COR-L47 (cell line): ENCODE data around the gene RIF1.

ENCODE experiments used
- DNase-seq: peaks from one replicate; lab custom pipeline; 2025; lab: John Stamatoyannopoulos, UW

Gene RIF1

DNA sequence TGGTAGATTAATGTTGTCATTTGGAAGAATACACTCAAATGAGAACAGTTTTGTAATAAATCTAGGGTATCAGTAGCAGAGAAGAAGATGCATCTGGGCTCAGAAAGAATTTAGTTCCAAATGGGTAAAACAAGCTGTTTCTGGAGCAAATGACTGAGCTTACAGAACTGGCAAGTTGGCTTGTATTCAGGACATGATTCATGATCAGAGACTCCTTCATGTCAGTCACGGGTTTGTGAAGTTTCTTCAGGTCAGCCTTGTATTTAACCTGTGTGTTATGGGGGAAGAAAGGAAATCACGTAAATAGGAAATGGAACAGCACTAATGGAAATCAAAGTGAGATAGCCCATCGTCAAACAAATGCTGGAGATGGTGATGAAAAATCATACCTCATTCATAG is 109.1 kb downstream of the RIF1 start:
- no peak for DNase-seq

DNA sequence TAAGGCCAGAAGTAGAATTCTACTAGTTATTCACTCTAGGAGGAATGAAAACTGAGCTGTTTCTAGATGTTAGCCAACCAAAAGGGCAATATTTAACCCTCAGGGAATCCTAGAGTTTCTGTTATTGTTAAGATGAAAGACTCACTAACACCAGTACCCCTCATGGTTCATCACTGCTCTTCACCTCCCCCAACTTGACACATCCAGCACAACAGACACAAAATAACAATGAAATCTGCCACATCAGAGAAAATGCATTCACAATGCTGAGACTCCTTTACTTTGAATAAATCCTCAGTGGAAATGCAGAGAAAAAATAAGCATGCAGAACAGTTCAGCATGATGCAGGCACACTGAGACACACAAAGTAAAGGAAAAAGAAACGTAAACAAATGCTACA is 111.3 kb downstream of the RIF1 start:
- DNase-seq, result no peak

DNA sequence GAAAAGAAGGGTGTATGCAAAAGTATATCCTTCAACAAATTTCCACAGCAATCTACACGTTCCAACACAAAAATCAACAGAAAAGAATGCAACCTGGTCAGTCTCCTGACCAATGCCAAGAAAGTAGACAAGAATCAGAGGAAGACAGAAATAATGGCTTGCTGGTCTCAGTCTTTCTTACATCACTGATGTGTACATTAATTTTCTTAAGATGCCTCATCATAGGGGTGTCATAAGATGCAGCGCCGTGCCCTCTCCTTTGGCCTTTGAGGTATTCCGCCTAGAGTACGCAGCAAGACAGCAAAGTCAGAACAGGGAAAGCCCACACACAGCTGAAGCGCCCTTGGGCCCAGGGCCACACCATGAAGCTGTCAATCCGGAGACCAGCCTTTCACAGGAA is 112.9 kb downstream of the RIF1 start:
- no peak for DNase-seq

DNA sequence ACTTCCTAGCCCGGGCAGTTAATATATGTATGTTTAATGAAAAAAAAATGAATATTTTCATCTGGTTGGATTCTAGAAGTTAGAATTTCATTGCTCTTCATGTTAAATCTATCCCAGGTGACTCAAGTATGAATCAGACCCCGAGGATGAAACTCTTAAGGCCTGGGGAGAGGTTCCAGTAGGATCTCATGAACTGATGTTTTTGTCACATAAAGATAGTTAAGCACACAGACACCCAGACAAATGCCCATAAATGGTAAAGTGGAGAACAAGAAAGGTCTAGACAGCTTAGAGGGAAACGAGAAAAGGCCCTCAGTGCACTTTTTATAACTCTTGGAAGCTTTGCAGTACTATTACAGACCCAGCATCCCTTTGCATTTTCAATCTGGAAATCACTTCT is 114.1 kb downstream of the RIF1 start:
- no peak for DNase-seq

DNA sequence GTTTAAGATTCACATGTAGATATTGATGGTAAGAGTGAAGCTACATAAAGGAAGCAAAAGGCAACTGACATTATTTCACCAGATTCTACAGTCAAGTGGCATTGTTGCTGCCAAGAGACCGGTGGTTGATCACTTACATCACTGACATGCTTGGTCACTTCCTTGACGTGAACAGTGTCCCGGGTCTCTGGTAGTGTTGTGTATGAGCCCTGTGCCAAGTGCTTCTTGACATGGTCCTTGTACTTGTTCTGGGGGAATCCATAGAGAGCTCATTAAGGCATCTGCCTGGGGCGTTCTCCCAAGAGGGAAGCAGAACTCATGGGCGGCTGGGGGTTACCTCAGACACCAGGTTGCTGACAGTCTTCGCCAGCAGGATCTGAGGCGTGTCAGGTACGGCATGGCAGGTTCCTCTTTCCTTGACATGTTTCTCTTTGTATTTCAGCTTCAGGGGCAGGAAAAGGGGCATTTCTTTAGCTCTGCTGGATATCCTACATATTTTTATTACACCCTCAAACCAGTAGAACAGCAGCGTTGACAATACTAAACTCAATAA is 116.2 kb downstream of the RIF1 start:
- no peak for DNase-seq

DNA sequence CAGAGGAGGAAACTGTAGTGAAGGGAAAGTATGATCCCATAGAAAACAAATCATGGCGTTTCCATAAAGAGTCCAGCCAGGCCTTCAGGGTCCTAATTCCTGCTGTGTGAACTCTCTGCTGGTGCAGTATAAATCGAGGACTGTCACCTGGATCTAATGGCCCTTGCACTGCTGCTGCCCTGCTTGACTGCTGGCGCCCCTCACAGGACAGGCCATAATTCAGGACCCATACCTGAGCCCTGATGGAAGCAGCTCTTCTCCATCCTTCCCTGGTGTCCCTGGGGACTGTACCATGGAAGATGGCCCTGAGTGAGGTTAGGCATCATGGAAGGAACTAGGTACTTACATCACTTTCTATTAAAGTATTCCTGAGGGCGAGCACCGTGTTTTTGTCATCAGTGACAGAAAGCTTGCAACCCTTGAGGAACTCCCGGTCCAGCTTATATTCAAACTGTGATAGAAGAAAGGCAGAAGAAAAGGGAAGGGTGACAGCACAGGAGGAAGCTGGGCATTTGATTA is 116.9 kb downstream of the RIF1 start:
- DNase-seq, result no peak
